Activated T-helper 2 cell treated with anti-CD3 and anti-CD28 coated beads, Interferon-gamma antibody, Interleukin-2, Interleukin-4, amounts not matched to agents 10 μg/mL and 5 μg/mL and 100 μg/mL, durations not matched to agents 14 hours and 24 hours and 36 hours (primary cell): ENCODE data around the gene ADH1A. TPM values are rescaled to one million over a fixed set of nuclear protein-coding genes. Genes with fewer than 3 reads are reported as not detected.
"Not testable (repeated sequence)": the region's sequence is repeated elsewhere in the genome, so short reads cannot be mapped to it uniquely, and the experiment has no call there.

Source experiments
- DNase-seq: peaks from one replicate; pipeline ENCODE4 v3.0.0; 2021; ENCODE audit warnings: low spot score
- H3K27ac Mint-ChIP-seq: one replicate; pipeline ENCODE4 v1.8.0; 2021; ENCODE audit warnings: mixed read lengths
- H3K27me3 Mint-ChIP-seq: one replicate; pipeline ENCODE4 v1.8.0; 2021; ENCODE audit warnings: low read depth, mixed read lengths
- H3K36me3 Mint-ChIP-seq: one replicate; pipeline ENCODE4 v1.8.0; 2021; ENCODE audit warnings: low read depth, mixed read lengths
- H3K4me1 Mint-ChIP-seq: one replicate; pipeline ENCODE4 v1.8.0; 2021; ENCODE audit warnings: low read depth, mixed read lengths
- H3K4me3 Mint-ChIP-seq: one replicate; pipeline ENCODE4 v1.8.0; 2021; ENCODE audit warnings: low read depth, mild to moderate bottlenecking, moderate library complexity, mixed read lengths
- H3K9me3 Mint-ChIP-seq: one replicate; pipeline ENCODE4 v1.8.0; 2021; ENCODE audit warnings: mixed read lengths
- intact Hi-C: fragments of 100-400 bp; cut with micrococcal nuclease; formaldehyde crosslinking; loops from one replicate; pipeline ENCODE4 v1.15.1; 2023
- total RNA-seq: library from RNA; stranded (reverse); gene quantifications from 2 replicates; pipeline ENCODE4 v1.2.3, GENCODE V29; 2022

Gene ADH1A
- total RNA-seq, 1 donor from 2014 or later, result not detected

GRCh38 chr4:99264927-99265326, 25.9 kb downstream of the ADH1A start:
- no peak overlapping the region for H3K4me3 Mint-ChIP-seq
- intact Hi-C loops, result no loop called here
- DNase-seq, result no peak
- H3K9me3 Mint-ChIP-seq, result peaks cover 5% of the 10 kb centered on the region
- H3K36me3 Mint-ChIP-seq, result no peaks in the 10 kb centered on the region
- no peaks in the 10 kb centered on the region for H3K4me1 Mint-ChIP-seq
- no peak overlapping the region for H3K27ac Mint-ChIP-seq
- H3K27me3 Mint-ChIP-seq, result no peaks in the 10 kb centered on the region

GRCh38 chr4:99252746-99253145, 38.0 kb downstream of the ADH1A start:
- no peaks in the 10 kb centered on the region for H3K27me3 Mint-ChIP-seq
- intact Hi-C loops, result no loop called here
- no peak overlapping the region for H3K4me3 Mint-ChIP-seq

DNA sequence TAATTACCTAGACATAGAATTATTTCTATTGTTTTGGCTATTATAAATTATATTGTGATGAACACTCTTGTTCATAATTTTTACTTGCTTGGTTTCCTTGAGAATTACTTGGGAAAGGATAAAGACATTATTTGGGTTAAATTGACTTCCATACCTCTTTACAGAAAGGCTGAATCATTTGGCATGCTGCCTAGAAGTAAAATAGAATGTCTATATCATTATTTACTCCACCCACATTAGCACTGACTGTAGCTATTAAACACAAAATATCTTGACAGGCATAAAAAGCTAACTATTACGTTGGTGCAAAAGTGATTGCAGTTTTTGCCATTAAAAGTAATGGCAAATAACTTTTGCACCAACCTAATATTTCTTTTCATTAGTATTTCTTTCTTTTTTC, 42.1 kb downstream of the ADH1A start:
- no peak overlapping the region for H3K4me3 Mint-ChIP-seq
- intact Hi-C loops, result no loop called here
- no peak for DNase-seq
- no peaks in the 10 kb centered on the region for H3K27me3 Mint-ChIP-seq
- H3K4me1 Mint-ChIP-seq, result no peaks in the 10 kb centered on the region
- H3K36me3 Mint-ChIP-seq, result no peaks in the 10 kb centered on the region
- peaks cover 8% of the 10 kb centered on the region for H3K9me3 Mint-ChIP-seq
- no peak overlapping the region for H3K27ac Mint-ChIP-seq

More at GRCh38 chr4:99252746-99253145, 38.0 kb downstream of the ADH1A start:
- Mint-ChIP-seq H3K27ac (no peak overlapping the region), H3K9me3 (no peaks in the 10 kb centered on the region), H3K36me3 (no peaks in the 10 kb centered on the region), H3K4me1 (no peaks in the 10 kb centered on the region)
- no peak for DNase-seq

- H3K4me3 Mint-ChIP-seq, result no peak overlapping the region
- no peak overlapping the region for H3K27ac Mint-ChIP-seq
- DNase-seq, result no peak
- H3K27me3 Mint-ChIP-seq, result no peaks in the 10 kb centered on the region
- H3K9me3 Mint-ChIP-seq, result no peaks in the 10 kb centered on the region
- H3K4me1 Mint-ChIP-seq, result no peaks in the 10 kb centered on the region
- H3K36me3 Mint-ChIP-seq, result no peaks in the 10 kb centered on the region
- intact Hi-C loops, result no loop called here
Measured at GRCh38 chr4:99235955-99236354, 54.8 kb downstream of the ADH1A start.

GRCh38 chr4:99234331-99235010, 56.3 kb downstream of the ADH1A start:
- intact Hi-C loops, result no loop called here
- Mint-ChIP-seq H3K27ac (no peak overlapping the region), H3K4me3 (no peak overlapping the region), H3K9me3 (no peaks in the 10 kb centered on the region), H3K36me3 (no peaks in the 10 kb centered on the region), H3K4me1 (no peaks in the 10 kb centered on the region), H3K27me3 (no peaks in the 10 kb centered on the region)
- no peak for DNase-seq

DNA sequence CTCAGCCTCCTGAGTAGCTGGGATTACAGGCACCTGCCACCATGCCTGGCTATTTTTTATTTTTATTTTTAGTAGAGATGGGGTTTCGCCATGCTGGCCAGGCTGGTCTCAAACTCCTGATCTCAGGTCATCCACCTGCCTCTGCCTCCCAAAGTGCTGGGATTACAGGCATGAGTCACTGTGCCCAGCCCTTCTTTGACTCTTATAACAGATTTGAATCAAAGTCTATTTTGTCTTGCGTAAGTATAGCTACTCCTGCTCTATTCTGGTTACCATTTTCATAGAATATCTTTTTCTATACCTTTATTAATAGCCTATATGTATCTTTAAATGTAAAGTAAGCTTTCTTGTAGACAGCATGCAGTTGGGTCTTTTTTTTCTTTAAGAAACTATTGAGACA, 57.4 kb downstream of the ADH1A start:
- DNase-seq, H3K27me3 Mint-ChIP-seq, H3K4me3 Mint-ChIP-seq, H3K36me3 Mint-ChIP-seq, intact Hi-C loops, H3K4me1 Mint-ChIP-seq, H3K27ac Mint-ChIP-seq, H3K9me3 Mint-ChIP-seq: not testable (repeated sequence)

DNA sequence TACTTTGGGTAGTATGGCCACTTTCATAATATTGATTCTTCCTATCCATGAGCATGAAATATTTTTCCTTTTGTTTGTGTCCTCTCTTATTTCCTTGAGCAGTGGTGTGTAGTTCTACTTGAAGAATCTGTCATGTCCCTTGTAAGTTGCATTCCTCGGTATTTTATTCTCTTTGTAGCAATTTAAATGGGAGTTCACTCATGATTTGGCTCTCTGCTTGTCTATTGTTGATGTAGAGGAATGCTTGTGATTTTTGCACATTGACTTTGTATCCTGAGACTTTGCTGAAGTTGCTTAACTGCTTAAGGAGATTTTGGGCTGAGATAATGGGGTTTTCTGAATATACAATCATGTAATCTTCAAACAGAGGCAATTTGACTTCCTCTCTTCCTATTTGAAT, 62.1 kb downstream of the ADH1A start:
- H3K27ac Mint-ChIP-seq, H3K9me3 Mint-ChIP-seq, DNase-seq, intact Hi-C loops, H3K4me3 Mint-ChIP-seq, H3K36me3 Mint-ChIP-seq, H3K27me3 Mint-ChIP-seq, H3K4me1 Mint-ChIP-seq: not testable (repeated sequence)

DNA sequence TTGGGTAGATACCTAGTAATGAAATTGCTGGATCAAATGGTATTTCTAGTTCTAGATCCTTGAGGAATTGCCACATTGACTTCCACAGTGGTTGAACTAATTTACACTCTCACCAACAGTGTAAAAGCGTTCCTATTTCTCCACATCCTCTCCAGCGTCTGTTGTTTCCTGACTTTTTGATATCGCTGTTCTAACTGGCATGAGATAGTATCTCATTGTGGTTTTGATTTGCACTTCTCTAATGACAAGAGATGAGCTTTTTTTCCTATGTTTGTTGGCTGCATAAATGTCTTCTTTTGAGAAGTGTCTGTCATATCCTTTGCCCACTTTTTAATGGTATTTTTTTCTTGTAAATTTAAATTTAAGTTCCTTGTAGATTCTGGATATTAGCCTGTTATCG, 63.1 kb downstream of the ADH1A start:
- H3K4me1 Mint-ChIP-seq, H3K9me3 Mint-ChIP-seq, intact Hi-C loops, H3K27ac Mint-ChIP-seq, H3K36me3 Mint-ChIP-seq, DNase-seq, H3K4me3 Mint-ChIP-seq, H3K27me3 Mint-ChIP-seq: not testable (repeated sequence)

Other genes starting within 250 kb of the ADH1A start
- 93.8 and 98.6 TPM in 2 replicates for gene ADH5, start 202.2 kb downstream of the ADH1A start, total RNA-seq
- not detected in 2 replicates for gene ADH4, start 146.7 kb downstream of the ADH1A start, total RNA-seq
- not detected in 2 replicates for gene ADH6, start 71.7 kb downstream of the ADH1A start, total RNA-seq
- gene ADH1B, start 30.4 kb upstream of the ADH1A start, total RNA-seq, result not detected in 2 replicates
- not detected in 2 replicates for gene ADH1C, start 61.8 kb upstream of the ADH1A start, total RNA-seq
- gene ADH7, start 144.4 kb upstream of the ADH1A start, total RNA-seq, result not detected in 2 replicates
- gene C4orf17, start 220.0 kb upstream of the ADH1A start, total RNA-seq, result not detected in 2 replicates